GM18868 (cell line): ENCODE results near the gene ABCA8.
"Not testable (repeated sequence)": the region's sequence is repeated elsewhere in the genome, so short reads cannot be mapped to it uniquely, and the experiment has no call there.

ENCODE experiments used
- ATAC-seq: cut with Tn5 transposase; IDR thresholded peaks from one replicate; pipeline ENCODE4 v1.9.1; 2021; ENCODE audit warnings: mild to moderate bottlenecking, moderate library complexity; ENCODE audit not compliant: unreplicated experiment

The ABCA8 gene

DNA sequence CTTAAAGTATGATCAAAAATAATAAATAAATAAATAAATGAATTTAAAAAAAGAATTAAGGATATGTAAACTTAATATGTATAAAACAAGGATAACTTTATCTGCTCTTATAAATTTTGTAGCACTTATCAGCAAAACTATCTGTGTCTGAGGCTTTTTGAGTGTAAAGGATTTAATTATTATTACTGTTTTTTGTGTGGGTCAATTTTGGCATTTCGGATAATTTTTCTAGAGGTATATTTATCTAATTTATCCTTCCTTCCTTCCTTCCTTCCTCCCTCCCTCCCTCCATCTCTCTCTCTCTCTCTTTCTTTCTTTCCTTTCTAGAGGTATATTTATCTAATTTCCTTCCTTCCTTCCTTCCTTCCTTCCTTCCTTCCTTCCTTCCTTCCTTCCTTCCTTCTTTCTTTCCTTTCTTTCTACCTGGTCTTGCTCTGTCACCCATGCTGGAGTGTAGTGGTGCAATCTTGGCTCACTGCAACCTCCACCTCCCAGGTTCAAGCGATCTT is 120.8 kb downstream of the ABCA8 start:
- no peak for ATAC-seq

DNA sequence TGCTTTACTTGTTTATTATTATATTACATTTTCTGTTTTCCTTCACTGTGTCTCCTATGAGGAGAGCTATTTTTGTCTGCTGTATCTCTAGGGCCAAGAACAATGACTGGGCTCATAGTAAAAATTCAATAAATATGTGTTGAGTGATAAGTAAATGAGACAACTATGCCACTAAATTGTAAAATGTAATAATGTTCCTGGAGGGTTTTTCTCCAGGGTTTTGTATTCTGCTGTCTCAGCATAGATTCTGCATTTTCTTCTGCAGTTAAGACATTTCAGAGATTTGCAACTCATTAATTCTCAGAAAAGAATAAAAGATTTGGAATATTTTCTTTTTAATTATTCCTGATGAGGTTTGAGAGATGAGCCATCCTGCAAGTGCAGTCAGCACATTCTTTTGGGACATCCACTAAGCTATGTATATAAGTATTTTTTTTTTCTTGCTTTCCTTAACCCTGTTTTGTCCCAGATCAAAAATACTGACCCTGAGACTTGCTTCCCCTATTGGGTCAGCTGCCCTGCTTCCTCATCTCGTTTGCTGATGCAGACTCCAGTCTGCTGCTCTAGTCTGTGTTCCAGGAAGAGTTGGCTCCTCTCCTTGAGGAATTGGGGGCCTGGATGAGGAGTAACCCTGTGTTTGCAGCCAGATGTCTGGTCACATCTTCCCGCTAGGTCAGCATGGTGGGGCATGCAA is 122.9 kb downstream of the ABCA8 start:
- ATAC-seq, result no peak

DNA sequence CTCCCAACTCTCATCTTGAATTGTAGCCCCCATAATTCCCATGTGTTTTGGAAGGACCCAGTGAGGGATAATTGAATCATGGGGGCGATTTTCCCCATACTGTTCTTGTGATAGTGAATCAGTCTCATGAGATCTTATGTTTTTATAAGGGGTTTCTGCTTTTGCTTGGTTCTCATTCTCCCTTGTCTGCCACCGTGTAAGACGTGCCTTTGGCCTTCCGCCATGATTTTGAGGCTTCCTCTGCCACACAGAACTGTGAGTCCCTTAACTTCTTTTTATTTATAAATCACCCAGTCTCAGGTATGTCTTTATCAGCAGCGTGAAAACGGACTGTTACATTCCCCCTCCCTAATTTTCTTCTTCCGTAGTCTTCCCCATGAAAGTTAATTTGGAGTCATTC is 124.0 kb downstream of the ABCA8 start:
- no peak for ATAC-seq

DNA sequence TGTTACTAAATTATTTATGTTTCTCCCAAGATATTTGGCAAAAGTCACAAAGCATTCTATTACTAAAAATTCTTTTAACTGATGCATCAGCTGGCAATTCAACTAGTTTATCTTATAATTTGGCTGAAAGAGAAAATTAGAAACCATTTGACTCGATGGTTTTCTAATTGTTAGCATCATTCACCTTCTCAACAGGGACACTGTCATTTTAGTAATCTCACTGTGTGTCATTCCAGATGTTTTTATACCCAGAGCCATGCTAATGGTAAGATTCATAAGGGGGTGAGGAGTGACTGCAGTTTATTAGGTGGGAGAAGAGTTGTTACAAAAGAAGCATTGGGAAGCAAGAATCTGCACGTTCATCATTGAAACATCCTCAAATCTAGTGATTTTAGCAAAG is 124.9 kb downstream of the ABCA8 start:
- no peak for ATAC-seq

DNA sequence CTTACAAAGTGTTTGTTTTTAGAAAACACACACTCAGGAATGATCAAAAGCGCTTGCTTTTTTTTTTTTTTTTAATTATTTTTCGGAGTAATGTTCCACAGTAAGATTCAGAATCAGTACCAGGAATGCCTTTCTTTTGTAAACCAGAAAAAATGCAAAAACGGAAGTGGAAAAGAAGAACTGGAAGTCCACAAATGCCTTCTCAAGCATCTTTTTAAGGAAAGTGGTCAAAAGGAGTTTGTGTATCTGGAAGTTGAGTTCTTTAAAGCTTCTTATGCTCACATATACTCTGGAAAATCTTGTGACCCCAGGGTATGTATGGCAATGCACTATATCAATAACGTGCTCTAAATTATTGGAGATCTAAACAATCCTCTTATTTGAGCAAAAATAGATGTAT is 126.0 kb downstream of the ABCA8 start:
- no peak for ATAC-seq

DNA sequence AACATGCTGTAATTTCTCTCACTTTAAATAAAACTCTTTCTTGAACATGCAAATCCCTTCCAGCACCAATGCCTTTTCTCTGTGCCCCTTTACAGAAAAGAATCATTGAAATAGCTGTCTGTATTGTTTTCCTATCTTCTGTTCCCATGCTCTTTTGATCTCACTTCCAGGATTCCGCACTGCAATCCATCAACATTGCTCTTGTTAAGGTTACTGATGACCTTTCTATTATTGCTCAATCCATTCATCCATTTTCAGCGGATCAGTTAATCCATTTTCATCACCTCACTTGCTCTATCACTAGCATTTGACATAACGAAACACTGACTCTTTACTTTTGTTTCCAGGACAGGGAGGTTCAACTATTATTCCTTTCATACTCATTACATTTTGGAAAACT is 130.5 kb downstream of the ABCA8 start:
- no peak for ATAC-seq

DNA sequence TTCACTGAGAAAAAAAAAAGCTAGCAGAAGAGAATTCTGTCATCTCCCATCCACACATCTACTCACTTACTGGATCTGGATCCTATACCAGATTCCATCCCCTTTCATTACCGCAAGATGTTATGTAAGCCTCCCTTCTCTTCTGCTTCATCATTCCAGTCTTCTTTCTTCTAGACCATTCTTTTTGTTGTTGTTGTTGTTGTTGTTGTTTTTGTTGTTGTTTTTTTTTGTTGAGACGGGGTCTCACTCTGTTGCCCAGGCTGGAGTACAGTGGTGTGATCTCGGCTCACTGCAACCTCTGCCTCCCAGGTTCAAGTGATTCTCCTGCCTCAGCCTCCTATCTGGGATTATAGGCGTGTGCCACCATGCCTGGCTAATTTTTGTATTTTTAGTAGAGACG is 131.0 kb downstream of the ABCA8 start:
- ATAC-seq, result not testable (repeated sequence)

DNA sequence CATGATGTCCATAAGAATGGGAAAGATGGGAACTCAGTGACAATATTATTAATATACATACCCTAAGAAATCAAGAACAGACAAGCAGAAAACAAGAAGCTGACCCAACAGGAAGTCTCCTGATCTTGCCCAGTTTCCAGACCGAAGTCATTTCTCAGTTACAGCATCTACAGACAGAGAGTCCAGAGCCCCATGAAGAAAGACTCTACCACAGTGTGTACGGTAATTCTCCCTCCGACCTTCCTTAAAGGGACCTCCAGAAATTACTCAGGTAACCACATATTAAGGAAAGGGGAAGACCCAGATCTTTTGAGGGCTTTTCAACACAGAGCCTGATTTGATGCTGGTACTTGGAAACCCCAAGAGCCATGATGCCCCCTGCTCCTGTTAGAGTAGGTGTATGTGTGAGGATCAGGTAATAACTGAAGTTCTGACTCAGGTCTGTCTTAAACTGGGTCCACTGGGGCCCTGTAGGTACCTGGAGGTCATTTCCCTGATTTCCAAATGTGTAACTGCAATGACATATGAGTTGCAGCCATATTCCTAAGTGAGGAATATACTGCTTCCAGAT is 132.4 kb downstream of the ABCA8 start:
- ATAC-seq, result no peak

DNA sequence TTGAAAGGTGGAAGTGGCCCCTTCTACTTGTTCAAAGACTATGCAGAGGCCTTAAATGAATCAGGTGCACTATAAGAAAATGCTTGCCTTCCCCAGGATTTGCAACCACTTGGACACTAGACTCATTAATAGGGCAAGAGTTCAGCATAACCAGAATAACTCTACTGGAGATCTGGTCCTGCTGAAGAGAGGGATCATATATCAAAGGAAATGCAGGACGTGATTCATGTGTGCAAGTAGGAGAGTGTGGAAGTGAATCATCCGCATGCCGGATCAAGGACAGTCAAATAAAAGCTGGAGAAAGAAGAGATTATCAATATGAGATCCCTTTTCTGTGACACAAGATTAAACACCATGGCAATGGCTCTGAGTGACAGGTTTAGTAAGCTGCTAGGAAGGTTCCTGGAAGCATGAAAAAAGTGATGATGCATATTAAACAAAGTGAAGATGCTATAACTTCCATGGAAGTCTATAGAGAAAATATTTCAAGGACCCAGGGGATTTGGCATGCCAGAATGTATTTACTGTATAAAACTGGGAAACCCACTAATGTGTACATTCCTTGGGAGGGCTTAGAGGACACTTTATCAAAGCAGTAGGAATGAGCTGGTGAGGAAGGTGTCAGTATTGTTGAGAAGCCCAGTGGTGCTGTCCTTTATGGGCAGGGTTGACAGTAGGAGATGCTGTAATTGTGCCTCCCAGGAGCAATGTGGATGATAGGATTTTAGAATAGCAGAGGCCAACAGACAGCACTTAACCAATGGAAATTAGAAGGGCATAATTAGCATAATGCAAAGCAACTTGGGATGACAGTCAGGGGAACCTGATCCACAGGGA is 133.1 kb downstream of the ABCA8 start:
- ATAC-seq, result no peak

DNA sequence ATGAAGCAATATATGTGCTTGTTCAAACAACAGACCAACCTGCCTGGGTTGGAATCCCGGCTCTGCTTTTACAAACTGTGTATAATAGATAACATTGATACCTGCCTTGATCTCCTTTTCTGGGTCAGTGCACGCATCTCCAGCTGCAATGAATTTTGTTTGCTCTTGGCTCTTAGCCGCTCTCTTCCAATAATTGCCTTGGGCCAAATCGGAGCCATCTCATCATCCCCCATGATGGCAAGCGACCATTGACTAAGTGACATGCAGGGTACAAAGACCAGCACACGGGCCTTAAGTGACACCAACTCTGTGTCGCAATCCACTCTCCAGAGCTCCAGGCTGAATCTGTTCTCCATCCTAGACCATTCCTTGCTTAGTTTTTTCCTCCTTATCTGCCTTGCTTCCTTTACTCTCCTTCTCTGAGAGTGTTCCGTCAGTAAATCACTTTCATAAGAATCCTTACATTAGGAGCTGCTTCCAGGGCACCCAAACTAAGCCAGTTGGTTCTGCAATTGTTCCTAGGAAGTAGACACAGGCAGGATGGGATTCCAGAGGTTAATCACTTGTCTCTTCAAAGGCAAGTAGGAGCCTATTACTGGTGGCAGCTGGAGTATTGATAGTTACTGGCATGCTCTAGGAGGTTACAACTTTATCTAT is 134.2 kb downstream of the ABCA8 start:
- ATAC-seq, result no peak

DNA sequence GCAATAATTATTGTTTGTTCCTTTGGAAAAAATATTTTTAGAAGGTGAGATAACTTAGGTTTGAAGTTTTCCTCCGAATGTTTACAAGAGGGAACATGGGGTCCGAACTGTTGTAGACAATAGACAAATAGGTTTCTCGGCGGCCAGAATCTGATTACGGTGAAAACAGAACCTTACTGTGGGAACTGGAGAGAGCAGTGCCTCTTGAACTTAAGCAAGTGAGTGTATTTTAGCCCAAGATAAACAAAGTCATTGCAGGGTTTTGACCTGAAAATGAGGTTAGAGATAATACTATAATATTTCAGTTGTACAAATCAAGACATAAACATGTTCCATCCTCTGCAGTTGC is 134.7 kb downstream of the ABCA8 start:
- no peak for ATAC-seq

DNA sequence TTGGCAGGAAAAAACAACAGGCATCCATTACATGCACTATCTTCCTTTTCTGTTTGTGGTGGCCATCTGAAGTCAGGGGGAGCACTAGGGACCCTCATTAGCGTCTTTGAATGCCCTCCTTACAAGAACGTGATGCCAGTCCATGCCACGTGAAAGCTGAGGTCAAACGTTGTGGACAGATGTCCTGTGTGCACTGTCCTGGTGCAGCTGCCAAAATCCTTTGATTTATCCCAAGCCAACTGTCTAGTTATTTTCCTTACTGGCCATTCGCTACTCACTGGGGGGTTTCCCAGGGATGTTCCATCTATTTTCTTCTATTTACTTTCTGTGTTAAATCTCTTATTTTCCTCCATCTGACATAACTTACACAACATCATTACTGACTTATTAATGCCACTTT is 135.7 kb downstream of the ABCA8 start:
- ATAC-seq, result no peak
